Transverse colon (tissue), 4 donors: Measurements from ENCODE around the gene SDR42E1. TPM values are rescaled to one million over a fixed set of nuclear protein-coding genes. Genes with fewer than 3 reads are reported as not detected.
"Not testable (repeated sequence)": the region's sequence is repeated elsewhere in the genome, so short reads cannot be mapped to it uniquely, and the experiment has no call there.

ENCODE experiments used
- DNase-seq: peaks from one replicate; pipeline ENCODE4 v3.0.0-alpha.2; 2019
- H3K27ac ChIP-seq, 4 donors: fragments of 200-600 bp; sonication (generic); 2 replicates each; pipeline ENCODE4 v1.5.1; 2016 to 2018; ENCODE audit warnings: inconsistent platforms in 4 of 4
- H3K27me3 ChIP-seq: fragments of 200-600 bp; sonication (generic); 2 replicates; pipeline ENCODE4 v1.5.1; 2017; ENCODE audit warnings: inconsistent platforms
- H3K36me3 ChIP-seq, 4 donors: fragments of 200-600 bp; sonication (generic); 2 replicates each; pipeline ENCODE4 v1.5.1; 2017 to 2019; ENCODE audit warnings: inconsistent platforms in 4 of 4
- H3K4me1 ChIP-seq, 4 donors: fragments of 200-600 bp; sonication (generic); 2 replicates each; pipeline ENCODE4 v1.5.1; 2017 to 2020; ENCODE audit warnings: inconsistent platforms in 4 of 4
- H3K4me3 ChIP-seq, 4 donors: fragments of 200-600 bp; sonication (generic); 1 replicate in 1 of 4; 2 replicates in 3 of 4; pipeline versions ENCODE4 v1.5.1 to v1.6.1; 2017 to 2019; ENCODE audit warnings: inconsistent platforms in 4 of 4
- H3K9me3 ChIP-seq, 2 donors: fragments of 200-600 bp; sonication (generic); 2 replicates each; pipeline ENCODE4 v1.5.1; 2017 to 2019; ENCODE audit warnings: inconsistent platforms in 2 of 2
- EP300 ChIP-seq: sonication (generic); formaldehyde crosslinking; IDR thresholded peaks from one replicate; pipeline ENCODE4 v1.6.1; 2017; ENCODE audit warnings: antibody characterized with exemption, low read depth
- POLR2A ChIP-seq: fragments of 450-650 bp; IDR thresholded peaks from one replicate; pipeline ENCODE4 v1.6.1; 2016; ENCODE audit warnings: antibody characterized with exemption, mild to moderate bottlenecking, moderate library complexity
- POLR2AphosphoS5 ChIP-seq, 3 donors: sonication (generic); formaldehyde crosslinking; IDR thresholded peaks; one replicate each; pipeline ENCODE4 v1.6.1; 2016; ENCODE audit warnings: antibody characterized with exemption in 3 of 3
- WGBS, 2 donors: methylation state at CpG; one replicate each; pipeline ENCODE4 v1.1.5; 2018; ENCODE audit warnings: low coverage in 1 of 2; 5-methylcytosine and 5-hydroxymethylcytosine counted together
- in situ Hi-C, 4 donors: fragments of 200-750 bp; cut with MboI; loops; one replicate each; pipeline versions ENCODE4 v1.15.0 to v1.15.1; 2017; ENCODE audit warnings: low sequenced_read_pairs in 3 of 4, low pct_ligation_motif_present in 1 of 4, low pct_unique_long_range_greater_than_20kb in 1 of 4
- intact Hi-C: fragments of 100-400 bp; cut with DNase I; formaldehyde crosslinking; loops from one replicate; pipeline ENCODE4 v1.15.1; 2023; ENCODE audit warnings: low total_unique reads
- total RNA-seq, 4 donors: library from RNA; depleted of rRNA; stranded (reverse); fragments of >200 nt; gene quantifications; one replicate each; pipeline ENCODE4 v1.1.0, GENCODE V29; 2016
- TF ChIP-seq, protein P1 (sequence below), 5 experiments: fragments of 200-600 bp in 3 of 5; fragments of 450-650 bp in 2 of 5; sonication (generic) in 3 of 5; IDR thresholded peaks; 1 replicate in 2 of 5; 2 replicates in 3 of 5; pipeline ENCODE4 v1.5.1; 2016 to 2017; ENCODE audit warnings: antibody characterized with exemption in 5 of 5, inconsistent platforms in 3 of 5, mild to moderate bottlenecking in 2 of 5, moderate library complexity in 1 of 5

The SDR42E1 gene
- total RNA-seq, 4 donors from 2014 or later: 3.4 to 12.2 (median 7.7) TPM

GRCh38 chr16:82016263-82016662 is 5.0 kb upstream of the SDR42E1 start:
- no peak overlapping the region for H3K4me3 ChIP-seq
- no peaks in the 10 kb centered on the region for H3K4me1 ChIP-seq
- in situ Hi-C loops: no loop called here
- DNase-seq: no peak
- TF ChIP-seq POLR2A (no peak), EP300 (no peak)
- TF ChIP-seq, protein P1, sequence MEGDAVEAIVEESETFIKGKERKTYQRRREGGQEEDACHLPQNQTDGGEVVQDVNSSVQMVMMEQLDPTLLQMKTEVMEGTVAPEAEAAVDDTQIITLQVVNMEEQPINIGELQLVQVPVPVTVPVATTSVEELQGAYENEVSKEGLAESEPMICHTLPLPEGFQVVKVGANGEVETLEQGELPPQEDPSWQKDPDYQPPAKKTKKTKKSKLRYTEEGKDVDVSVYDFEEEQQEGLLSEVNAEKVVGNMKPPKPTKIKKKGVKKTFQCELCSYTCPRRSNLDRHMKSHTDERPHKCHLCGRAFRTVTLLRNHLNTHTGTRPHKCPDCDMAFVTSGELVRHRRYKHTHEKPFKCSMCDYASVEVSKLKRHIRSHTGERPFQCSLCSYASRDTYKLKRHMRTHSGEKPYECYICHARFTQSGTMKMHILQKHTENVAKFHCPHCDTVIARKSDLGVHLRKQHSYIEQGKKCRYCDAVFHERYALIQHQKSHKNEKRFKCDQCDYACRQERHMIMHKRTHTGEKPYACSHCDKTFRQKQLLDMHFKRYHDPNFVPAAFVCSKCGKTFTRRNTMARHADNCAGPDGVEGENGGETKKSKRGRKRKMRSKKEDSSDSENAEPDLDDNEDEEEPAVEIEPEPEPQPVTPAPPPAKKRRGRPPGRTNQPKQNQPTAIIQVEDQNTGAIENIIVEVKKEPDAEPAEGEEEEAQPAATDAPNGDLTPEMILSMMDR (IDR thresholded peaks at IDR 0.05): peak in 4 of 5 experiments; percentile 37 to 45 (median 40)
- H3K27me3 ChIP-seq: peaks cover 3% of the 10 kb centered on the region
- 26 to 27% methylated on average over 4 to 7 of the region's 7 CpGs for WGBS, 2 donors
- peaks cover 0 to 9% of the 10 kb centered on the region in 2 donors for H3K9me3 ChIP-seq
- no peak overlapping the region for H3K27ac ChIP-seq
- H3K36me3 ChIP-seq: no peaks in the 10 kb centered on the region
- intact Hi-C loops: no loop called here

GRCh38 chr16:82013139-82013538 is 1.9 kb upstream of the SDR42E1 start:
- Histone ChIP-seq H3K27me3 (peaks cover 4% of the 10 kb centered on the region), H3K9me3 (peaks cover 9 to 11% of the 10 kb centered on the region in 2 donors), H3K27ac (no peak overlapping the region), H3K4me1 (peaks cover 0 to 7% (median 2%) of the 10 kb centered on the region in 4 donors), H3K36me3 (peaks cover 0 to 4% (median 0%) of the 10 kb centered on the region in 4 donors), H3K4me3 (no peak overlapping the region)
- intact Hi-C loops (no loop called here), in situ Hi-C loops (no loop called here)
- 73 to 92% methylated on average over 2 of the region's 2 CpGs for WGBS, 2 donors
- TF ChIP-seq, protein P1 (IDR thresholded peaks at IDR 0.05): no peak
- TF ChIP-seq POLR2AphosphoS5 (IDR thresholded peaks at IDR 0.05) (no peak), POLR2A (no peak), EP300 (no peak)
- DNase-seq: no peak

DNA sequence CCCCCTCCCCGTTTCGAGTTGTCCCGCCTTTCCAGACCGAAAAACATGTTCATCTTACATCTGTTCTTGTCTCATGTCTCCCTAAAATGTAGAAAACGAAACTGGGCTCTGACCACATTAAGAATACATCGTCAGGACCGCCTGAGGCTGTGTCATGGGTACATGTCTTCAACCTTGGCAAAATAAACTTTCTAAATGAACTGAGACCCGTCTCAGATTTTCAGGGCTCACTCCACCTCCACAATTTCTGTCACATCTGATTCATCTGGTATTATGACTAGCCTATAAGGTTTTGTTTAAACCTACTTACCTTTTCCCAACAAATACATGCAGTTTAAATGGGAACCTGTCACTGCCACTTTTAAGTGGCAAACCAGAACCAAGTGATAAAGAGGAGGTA is 621 bp downstream of the SDR42E1 start:
- in situ Hi-C loops: no loop called here
- H3K27ac ChIP-seq: peak overlapping the region in 1 of 4 donors; percentile 58
- WGBS, 2 donors: 78 to 88% methylated on average over 8 of the region's 8 CpGs

GRCh38 chr16:82009789-82010188 is 1.5 kb downstream of the SDR42E1 start:
- peaks cover 2 to 12% of the 10 kb centered on the region in 2 donors for H3K9me3 ChIP-seq
- DNase-seq, H3K27me3 ChIP-seq, H3K36me3 ChIP-seq, intact Hi-C loops, H3K4me1 ChIP-seq, H3K27ac ChIP-seq, in situ Hi-C loops, H3K4me3 ChIP-seq: not testable (repeated sequence)
- 81 to 92% methylated on average over 2 to 4 of the region's 4 CpGs for WGBS, 2 donors

More for the DNA sequence above, 621 bp downstream of the SDR42E1 start:
- peak overlapping the region; percentile 47 to 72 (median 58) for H3K4me3 ChIP-seq
- H3K27me3 ChIP-seq: peaks cover 4% of the 10 kb centered on the region
- H3K36me3 ChIP-seq: peaks cover 0 to 4% (median 0%) of the 10 kb centered on the region in 4 donors
- H3K4me1 ChIP-seq: peaks cover 0 to 7% (median 2%) of the 10 kb centered on the region in 4 donors
- H3K9me3 ChIP-seq: peaks cover 9 to 12% of the 10 kb centered on the region in 2 donors
- no peak for DNase-seq
- TF ChIP-seq EP300 (no peak), POLR2AphosphoS5 (IDR thresholded peaks at IDR 0.05) (no peak), POLR2A (no peak)
- TF ChIP-seq, protein P1 (IDR thresholded peaks at IDR 0.05): no peak
- intact Hi-C loops: no loop called here

GRCh38 chr16:82008957-82009592 is 2.2 kb downstream of the SDR42E1 start:
- H3K4me3 ChIP-seq: no peak overlapping the region
- peaks cover 0 to 12% of the 10 kb centered on the region in 2 donors for H3K9me3 ChIP-seq
- intact Hi-C loops: no loop called here
- peaks cover 4% of the 10 kb centered on the region for H3K27me3 ChIP-seq
- no peak for DNase-seq
- TF ChIP-seq POLR2A (no peak), POLR2AphosphoS5 (IDR thresholded peaks at IDR 0.05) (no peak)
- peaks cover 0 to 4% (median 0%) of the 10 kb centered on the region in 4 donors for H3K36me3 ChIP-seq
- in situ Hi-C loops: no loop called here
- H3K4me1 ChIP-seq: peaks cover 0 to 7% (median 2%) of the 10 kb centered on the region in 4 donors
- WGBS, 2 donors: 89 to 100% methylated on average over 3 to 9 of the region's 9 CpGs
- H3K27ac ChIP-seq: no peak overlapping the region
